ENCODE measurements around the gene MVP.

Gene MVP

DNA sequence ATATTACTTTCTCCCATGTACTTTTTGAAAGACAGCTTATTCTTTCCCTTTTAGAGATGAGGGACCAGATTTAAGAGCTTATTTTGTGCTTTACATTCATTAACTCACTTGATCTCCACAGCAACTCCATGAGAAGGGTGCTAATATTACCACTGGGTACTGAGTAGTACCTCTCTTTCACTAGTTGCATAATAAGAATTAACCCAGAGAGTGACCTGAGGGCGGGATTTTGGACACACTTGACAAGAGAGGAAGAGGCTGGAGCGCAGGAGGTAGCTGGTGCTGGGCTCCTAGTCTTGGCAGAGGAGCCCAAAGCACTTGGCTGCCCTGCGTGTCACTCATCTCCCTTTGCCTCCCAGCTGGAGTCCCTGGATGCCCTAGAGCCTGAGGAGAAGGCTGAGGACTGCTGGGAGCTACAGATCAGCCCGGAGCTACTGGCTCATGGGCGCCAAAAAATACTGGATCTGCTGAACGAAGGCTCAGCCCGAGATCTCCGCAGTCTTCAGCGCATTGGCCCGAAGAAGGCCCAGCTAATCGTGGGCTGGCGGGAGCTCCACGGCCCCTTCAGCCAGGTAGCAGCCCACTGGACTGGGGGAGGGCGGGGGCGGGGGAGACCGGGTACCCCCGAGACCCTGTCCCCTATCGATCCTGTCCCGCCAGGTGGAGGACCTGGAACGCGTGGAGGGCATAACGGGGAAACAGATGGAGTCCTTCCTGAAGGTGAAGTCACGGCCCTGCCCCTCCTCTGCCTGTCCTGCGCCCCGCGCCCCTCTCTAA lies 15.6 kb upstream of the MVP start:
- DNase-seq: no peak

DNA sequence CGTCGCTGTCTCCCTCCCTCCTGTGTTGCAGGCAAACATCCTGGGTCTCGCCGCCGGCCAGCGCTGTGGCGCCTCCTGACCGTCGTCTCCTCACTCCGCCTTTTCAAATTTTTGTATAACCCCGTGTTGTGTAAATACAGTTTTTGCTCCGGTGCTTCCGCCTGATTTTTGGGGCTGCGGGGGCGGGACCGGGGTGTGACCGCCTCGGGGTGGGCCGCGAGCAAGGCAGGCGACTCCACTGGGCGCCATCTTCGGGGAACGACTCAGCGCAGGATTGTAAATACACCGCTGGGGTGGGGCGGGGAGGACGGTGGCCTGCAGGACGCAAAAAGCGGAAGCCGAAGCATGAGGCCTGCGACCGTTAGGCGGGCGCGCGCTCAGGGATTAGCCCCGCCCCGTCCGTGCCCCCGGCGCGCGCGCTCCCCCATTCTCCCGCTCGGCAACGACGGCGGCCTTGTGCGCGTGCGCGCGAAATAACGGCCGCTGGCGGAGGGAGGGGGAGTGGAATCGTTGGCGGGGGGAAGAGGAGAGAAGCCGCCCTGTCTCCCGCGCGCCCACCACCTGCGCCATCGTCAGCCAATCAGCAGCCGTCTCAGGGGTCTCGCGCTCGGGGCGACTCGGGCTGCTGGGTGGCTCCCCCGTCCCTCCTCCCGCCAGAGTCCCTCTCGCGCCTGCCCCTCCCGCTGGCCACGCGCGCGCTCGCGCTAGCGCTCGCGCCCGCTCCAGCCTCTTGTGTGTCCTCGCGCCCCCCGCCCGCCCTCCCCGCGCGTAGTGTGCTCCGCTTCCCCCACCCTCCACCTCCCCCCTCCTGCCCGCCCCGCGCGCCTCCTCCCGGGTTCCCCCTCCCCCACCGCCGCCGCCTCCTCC lies 14.8 kb upstream of the MVP start:
- DNase-seq: peak; percentile 98

DNA sequence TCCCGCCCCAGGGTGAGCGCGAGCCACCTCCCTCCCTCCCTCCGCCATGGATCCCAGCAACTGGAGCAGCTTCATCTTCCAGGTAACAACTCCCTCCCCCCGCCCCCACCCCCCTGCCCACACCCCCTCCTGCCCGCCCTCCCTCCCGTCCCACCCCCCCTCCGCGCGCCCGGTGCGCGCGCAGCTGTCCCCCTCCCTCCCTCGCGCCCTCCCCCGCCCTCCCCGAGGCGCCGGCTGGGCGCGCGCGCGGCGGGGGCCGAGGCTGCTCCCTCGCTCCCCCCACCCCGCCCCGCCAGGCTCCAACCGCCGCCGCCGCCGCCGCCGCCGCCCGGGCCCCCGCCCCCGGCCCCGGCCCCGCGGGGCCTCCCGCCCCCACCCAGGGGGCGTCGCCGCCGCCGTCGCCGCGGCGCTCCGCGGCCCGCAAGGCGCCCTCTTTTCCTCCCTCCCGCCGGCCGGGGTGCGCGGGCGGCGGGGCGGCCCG lies 14.1 kb upstream of the MVP start, which contains the start of gene MAZ:
TSS of gene MAZ (plus strand) at position 431 of the 481 bp plus-strand sequence. CDS start 173 bp downstream, outside the sequence.
- DNase-seq: peak; percentile 80

DNA sequence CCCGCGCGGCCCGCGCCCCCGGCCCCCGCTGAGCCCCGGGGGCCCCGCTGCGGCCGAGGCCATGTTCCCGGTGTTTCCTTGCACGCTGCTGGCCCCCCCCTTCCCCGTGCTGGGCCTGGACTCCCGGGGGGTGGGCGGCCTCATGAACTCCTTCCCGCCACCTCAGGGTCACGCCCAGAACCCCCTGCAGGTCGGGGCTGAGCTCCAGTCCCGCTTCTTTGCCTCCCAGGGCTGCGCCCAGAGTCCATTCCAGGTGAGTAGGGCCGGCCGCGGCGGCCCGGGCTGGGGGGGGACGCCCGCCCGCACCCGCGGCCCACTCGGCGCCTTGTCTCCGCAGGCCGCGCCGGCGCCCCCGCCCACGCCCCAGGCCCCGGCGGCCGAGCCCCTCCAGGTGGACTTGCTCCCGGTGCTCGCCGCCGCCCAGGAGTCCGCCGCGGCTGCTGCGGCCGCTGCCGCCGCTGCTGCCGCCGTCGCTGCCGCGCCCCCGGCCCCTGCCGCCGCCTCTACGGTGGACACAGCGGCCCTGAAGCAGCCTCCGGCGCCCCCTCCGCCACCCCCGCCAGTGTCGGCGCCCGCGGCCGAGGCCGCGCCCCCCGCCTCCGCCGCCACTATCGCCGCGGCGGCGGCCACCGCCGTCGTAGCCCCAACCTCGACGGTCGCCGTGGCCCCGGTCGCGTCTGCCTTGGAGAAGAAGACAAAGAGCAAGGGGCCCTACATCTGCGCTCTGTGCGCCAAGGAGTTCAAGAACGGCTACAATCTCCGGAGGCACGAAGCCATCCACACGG lies 13.4 kb upstream of the MVP start:
- DNase-seq: peak; percentile 36

DNA sequence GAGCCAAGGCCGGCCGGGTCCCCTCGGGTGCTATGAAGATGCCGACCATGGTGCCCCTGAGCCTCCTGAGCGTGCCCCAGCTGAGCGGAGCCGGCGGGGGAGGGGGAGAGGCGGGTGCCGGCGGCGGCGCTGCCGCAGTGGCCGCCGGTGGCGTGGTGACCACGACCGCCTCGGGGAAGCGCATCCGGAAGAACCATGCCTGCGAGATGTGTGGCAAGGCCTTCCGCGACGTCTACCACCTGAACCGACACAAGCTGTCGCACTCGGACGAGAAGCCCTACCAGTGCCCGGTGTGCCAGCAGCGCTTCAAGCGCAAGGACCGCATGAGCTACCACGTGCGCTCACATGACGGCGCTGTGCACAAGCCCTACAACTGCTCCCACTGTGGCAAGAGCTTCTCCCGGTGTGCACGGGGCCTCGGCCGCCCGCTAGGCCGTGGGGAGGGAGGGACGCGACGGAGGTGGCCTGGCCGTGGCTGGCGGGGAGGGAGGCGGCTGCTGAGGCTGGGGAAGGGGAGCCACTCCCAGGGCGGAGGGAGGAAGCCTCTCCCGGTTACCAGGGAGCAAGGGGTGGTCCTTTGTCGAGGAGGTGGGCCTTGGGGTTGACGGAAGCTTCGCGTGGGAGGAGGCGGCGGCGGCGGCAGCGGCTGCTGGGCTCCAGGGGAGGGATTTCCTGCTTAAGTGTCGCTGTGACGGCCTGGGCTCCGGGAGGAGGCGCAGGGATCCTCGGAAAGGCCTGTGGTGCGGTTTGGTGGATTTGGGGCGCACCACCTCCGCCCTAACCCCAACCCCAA lies 12.6 kb upstream of the MVP start:
- peak; percentile 87 for DNase-seq

DNA sequence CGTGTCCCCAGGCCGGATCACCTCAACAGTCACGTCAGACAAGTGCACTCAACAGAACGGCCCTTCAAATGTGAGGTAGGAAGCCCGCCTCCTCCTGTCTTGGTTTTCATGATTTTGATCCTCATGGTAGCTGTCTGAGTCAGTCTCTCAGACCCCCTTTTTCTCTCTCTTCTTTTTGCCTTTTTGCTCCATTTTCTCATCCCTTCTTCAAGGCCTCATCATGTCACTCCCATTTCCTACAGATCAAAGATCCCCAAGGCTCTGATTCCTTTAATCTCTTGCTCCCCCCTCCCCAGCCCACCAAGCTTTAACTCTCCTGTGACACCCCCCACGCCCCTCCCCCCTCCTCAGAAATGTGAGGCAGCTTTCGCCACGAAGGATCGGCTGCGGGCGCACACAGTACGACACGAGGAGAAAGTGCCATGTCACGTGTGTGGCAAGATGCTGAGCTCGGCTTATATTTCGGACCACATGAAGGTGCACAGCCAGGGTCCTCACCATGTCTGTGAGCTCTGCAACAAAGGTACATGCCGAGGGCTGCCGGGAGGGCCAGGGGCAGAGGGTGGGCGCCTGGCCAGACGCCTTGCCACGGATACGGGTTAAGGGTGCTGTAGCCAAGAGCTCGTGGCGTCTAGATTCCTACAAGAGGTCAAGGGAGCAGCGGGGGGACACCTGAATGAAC lies 11.9 kb upstream of the MVP start:
- DNase-seq: no peak

DNA sequence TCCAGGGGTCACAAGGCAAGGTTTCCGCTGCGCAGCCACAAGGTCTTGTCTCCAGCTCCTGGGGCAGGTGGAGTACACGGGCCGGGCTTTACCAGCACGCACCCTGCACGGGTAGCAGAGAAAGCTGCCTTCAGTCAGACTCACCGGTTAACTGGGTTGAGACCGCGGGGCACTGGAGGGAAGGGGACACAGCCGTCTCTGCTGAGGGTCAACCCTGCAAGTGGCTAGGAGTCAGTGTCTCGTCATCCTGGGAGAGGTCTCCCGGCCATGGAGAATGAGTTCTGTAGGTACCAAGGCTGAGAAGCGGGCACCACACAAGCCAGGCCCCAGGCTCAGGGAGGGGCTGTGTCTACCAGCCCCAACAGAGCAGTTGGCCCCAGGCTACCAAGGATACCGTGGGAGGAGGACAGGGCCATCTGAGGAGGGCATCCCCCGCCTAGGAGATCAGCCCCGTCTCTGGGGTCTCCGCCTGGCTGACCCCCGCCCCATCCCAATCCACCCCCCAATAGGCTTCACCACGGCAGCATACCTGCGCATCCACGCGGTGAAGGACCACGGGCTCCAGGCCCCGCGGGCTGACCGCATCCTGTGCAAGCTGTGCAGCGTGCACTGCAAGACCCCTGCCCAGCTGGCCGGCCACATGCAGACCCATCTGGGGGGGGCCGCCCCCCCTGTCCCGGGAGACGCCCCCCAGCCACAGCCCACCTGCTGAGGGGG lies 11.1 kb upstream of the MVP start:
- DNase-seq: no peak

DNA sequence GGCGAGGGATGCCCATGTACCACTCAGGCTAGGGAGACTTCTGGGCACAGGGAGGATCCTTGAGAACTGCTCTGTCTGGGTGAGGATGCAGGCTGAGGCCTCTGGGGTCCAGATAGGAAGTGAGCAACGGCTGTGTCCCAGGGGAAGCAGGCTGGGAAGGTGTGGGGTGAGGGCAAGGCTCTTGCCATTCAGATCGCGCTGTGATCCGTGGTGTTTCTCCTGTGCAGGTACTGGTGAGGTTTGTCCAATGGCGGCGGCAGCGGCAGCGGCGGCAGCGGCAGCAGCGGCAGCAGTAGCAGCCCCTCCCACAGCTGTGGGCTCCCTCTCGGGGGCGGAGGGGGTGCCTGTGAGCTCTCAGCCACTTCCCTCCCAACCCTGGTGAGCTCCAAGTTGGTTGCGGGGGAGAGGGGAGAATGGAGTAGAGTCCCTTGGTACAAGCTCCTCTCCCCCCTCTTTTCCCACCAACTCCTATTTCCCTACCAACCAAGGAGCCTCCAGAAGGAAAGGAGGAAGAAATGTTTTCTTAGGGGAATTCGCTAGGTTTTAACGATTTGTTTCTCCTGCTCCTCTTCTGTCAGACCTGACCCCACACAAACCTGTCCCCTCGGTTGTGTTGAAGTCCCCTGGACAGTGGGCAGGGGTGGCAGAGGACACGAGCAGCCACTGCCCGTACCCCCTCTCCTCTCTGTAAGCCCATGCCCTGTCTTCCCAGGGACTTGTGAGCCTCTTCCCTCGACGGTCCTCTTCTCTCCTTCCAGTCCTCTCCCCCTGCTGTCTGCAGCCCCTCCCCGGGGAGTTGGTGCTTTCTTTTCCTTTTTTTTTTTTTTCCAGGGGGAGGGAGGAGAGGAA lies 10.2 kb upstream of the MVP start:
- DNase-seq: peak; percentile 40

DNA sequence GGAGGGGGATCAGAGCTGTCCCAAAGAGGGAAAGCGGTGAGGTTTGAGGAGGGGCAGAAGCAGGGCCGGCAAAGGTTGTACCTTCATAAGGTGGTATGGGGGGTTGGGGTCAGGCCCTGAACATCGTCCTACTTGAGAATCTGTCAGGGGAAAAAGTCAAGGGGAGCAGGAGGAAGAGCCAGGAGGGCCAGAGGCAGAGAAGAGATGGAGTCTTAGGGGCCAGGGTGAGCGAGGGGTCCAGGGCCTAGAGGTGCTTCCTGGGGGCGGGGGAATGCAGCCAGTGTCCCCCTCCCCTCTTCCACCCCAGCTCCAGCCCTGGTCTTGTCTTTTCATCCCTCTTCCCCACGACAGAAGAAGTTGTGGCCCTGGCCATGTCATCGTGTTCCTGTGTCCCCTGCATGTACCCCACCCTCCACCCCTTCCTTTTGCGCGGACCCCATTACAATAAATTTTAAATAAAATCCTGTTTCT lies 9.5 kb upstream of the MVP start:
- no peak for DNase-seq

DNA sequence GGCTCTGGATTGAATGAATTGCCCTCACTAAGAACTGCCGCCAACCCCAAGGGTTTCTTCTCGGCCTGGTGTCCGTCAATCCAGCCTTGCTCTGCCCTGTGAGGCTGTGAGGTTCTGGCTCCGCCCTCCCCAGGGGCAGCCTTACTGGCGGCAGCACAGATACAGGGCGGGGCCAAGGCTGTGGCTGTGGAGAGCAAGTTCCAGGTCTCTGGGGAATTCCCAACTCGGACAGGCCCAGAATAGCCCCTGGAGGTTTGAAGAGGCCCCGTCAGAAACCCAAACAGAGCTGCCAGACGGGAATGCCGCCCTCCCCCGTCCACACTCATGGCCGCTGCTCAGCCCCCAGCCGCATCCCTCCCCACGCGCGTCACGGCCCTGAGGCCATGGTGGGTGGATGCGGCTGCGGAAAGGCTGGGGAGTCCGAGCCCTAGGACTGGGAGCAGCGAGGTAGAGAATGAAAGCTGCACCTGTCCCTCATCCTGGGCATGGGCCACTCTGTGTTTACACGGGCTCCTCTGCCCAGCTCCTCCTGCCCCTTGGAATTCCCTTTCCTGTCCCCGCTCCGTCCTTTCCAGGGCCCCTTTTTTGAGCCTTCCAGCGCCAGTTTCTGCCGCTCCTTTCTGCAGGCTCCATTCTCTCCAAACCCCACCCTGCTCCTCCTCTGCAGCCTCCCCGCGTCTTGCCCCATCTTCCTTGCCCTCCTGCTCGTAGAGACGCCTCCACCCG lies 8.9 kb upstream of the MVP start:
- DNase-seq: peak; percentile 56

DNA sequence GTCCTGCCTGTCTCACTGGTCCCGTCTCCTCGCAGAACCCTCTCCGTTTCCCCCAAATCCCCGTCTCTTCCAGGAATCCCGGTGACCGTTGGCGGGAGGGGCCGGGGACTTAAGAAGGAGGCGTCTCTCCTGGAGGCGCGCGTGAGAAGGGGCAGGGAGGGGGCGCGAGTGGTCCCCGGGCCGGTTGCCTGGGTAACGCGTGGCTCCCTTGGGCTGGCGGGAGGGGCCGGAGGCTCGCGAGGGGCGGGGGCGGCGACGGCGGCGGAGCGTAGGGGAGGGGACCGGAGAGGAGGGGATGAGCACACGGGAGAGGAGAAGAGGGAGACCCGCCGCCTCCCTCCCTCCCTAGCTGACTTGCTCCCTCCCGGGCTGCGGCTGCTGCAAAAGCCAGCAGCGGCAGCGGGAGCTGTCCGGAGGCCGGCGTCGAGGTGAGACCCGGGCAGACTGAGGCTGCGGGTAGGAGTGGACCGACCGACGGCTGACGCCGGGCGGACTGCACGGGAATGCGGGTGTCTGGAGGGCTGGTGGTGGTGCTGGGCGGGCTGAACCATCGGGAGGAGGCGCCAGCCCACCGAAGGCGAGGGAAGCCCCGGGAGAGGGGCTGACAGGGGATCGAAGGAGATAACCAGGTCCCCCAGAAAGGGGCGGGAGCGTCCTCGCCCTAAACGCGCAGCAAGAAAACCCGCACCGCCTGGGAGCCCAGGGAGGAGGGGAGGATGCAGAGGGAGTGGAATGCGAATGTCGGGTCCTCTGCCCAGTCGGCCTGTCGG lies 8.2 kb upstream of the MVP start, which contains the start of gene PRRT2:
TSS of gene PRRT2 (plus strand) at position 298 of the 770 bp plus-strand sequence. CDS start 862 bp downstream, outside the sequence.
- DNase-seq: peak; percentile 45

DNA sequence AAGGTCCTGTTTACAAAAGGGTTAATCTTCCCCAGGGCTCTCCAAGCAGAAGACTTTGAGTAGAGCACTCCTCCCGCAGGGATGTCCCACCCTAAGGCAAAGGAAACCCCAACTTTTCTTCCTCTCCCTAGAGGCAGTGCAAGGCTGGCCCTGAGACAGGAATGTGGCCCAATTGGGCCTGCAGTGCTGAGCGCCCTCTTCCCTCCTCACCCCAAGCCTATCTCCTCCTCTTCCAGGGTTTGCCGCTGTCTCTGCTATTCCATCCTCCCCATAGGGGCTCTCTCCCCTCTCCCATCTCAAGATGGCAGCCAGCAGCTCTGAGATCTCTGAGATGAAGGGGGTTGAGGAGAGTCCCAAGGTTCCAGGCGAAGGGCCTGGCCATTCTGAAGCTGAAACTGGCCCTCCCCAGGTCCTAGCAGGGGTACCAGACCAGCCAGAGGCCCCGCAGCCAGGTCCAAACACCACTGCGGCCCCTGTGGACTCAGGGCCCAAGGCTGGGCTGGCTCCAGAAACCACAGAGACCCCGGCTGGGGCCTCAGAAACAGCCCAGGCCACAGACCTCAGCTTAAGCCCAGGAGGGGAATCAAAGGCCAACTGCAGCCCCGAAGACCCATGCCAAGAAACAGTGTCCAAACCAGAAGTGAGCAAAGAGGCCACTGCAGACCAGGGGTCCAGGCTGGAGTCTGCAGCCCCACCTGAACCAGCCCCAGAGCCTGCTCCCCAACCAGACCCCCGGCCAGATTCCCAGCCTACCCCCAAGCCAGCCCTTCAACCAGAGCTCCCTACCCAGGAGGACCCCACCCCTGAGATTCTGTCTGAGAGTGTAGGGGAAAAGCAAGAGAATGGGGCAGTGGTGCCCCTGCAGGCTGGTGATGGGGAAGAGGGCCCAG lies 7.3 kb upstream of the MVP start:
- no peak for DNase-seq

DNA sequence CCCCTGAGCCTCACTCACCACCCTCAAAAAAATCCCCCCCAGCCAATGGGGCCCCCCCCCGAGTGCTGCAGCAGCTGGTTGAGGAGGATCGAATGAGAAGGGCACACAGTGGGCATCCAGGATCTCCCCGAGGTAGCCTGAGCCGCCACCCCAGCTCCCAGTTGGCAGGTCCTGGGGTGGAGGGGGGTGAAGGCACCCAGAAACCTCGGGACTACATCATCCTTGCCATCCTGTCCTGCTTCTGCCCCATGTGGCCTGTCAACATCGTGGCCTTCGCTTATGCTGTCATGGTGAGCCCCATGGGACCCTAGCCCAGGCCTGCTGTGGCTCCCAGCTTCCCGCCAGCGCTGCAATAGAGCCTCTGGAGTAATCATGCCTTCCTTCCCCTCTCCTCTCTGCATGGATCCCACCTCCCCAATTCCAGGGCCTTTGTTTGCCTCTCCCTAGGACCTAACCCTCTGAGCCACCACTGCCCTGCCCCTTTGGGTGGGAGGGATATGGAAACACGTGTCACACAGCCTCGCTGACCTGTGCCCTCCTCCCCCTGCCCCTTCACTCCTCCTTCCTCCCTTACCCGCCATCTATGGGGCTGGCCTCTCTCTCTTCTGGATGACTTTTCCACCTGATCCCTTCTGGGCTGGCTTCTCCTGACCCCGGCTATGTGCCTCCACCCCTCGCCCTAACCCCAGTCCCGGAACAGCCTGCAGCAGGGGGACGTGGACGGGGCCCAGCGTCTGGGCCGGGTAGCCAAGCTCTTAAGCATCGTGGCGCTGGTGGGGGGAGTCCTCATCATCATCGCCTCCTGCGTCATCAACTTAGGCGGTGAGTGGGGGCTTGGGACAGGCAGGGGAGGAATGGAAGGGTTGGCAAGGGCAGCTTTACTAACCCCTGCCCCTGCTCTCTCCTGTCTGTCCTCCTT lies 6.4 kb upstream of the MVP start:
- DNase-seq: no peak

DNA sequence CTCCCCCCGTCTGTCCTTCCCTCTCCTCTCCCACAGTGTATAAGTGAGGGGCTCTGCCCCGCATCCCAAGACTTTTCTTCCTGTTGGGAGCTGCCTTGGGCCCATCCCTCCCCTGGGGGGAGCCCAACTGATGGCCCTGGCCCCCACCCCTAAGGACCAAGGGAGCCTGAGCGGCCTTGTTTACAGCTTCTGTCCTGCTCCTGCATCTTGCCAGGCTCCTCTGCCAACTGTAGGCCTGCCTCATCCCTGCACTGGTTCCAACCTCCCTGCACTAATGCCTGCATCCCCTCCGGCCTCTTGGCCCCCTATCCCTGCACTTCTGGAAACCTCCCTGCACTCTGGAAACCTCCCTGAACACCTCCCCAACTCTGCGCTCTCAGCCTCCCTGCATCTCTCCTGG lies 5.7 kb upstream of the MVP start:
- DNase-seq: no peak

DNA sequence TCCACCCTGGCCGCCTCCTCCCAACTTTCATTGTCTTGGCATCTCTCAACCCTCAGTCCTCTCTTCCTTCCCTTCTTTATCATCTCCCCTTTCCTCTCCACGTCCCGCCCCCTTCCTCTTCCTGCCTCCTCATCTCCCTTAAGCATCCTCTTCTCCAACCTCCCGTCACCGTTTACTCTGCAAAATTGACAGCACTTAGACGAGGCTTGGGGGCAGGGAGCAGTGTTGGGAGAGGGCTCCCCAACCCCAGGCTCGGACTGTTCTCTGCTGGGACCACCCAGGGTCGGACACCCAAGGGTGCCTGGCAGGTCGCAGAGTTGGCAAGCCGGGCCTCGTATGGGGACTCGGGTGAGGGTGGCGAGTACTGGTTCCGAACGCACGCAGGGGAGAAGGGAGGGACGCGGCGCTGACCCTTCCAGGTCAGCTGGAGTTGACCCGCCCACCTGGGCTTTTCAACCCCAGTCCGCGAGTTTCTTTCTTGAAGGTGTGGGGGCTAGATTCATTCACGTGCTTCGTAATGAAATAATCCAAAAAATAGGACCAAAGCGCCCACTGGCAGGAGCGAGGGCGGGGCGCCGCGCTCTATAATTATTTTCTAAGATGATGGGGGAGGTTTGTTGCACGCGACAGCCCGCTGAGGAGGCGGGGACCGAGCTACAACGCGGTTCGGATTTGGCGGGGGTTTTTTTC lies 5.1 kb upstream of the MVP start:
- no peak for DNase-seq

Measured in activated gamma-delta T cell (primary cell).